GM12892 (cell line): ENCODE results near the gene AHRR.
A peak's percentile ranks its signal among the peaks of the same experiment; 100 is the strongest.

Experiments used
- DNase-seq: peaks from one replicate; pipeline ENCODE4 v3.0.0; 2011; ENCODE audit not compliant: insufficient read length
- FAIRE-seq: peaks from 2 replicates; lab custom pipeline; 2011; peaks lifted over from hg19 to GRCh38; lab: Jason Lieb, UNC
- POLR2A ChIP-seq: IDR thresholded peaks from 2 replicates; pipeline ENCODE4 v1.6.1; 2011; ENCODE audit warnings: low read depth, low read length, control low read depth
- POLR2AphosphoS5 ChIP-seq: IDR thresholded peaks from 2 replicates; pipeline ENCODE4 v1.6.1; 2011; ENCODE audit warnings: low read depth, low read length, control low read depth
- TAF1 ChIP-seq: IDR thresholded peaks from 2 replicates; pipeline ENCODE4 v1.6.1; 2011; ENCODE audit warnings: low read depth, mild to moderate bottlenecking, control low read depth, low read length, borderline replicate concordance

AHRR gene

GRCh38 chr5:347712-348284 is 26.3 kb downstream of the AHRR start:
- DNase-seq (no peak), FAIRE-seq (no peak)
- TF ChIP-seq POLR2AphosphoS5 (0 out of 2 replicates have a peak, but pooled peaks have one; percentile 28), TAF1 (no peak), POLR2A (no peak)

- no peak for FAIRE-seq
- TF ChIP-seq TAF1 (no peak), POLR2A (no peak)
- no peak for DNase-seq
Measured at GRCh38 chr5:348726-349125, 27.2 kb downstream of the AHRR start.

GRCh38 chr5:350355-350754 is 28.8 kb downstream of the AHRR start:
- no peak for TF ChIP-seq POLR2AphosphoS5
- no peak for TF ChIP-seq POLR2A
- no peak for FAIRE-seq
- DNase-seq = no peak

GRCh38 chr5:351084-351920 is 29.8 kb downstream of the AHRR start:
- TF ChIP-seq POLR2AphosphoS5 (no peak), TAF1 (no peak), POLR2A (no peak)
- DNase-seq = no peak
- no peak for FAIRE-seq

GRCh38 chr5:351921-352245 is 30.4 kb downstream of the AHRR start:
- DNase-seq = no peak
- no peak for FAIRE-seq

GRCh38 chr5:352639-353611 is 31.4 kb downstream of the AHRR start:
- FAIRE-seq (no peak), DNase-seq (no peak)
- TF ChIP-seq POLR2A (no peak), TAF1 (no peak), POLR2AphosphoS5 (no peak)

More at GRCh38 chr5:351921-352245, 30.4 kb downstream of the AHRR start:
- TF ChIP-seq POLR2A (no peak), TAF1 (no peak), POLR2AphosphoS5 (peak; percentile 40; the same call in 1 of the 2 replicates)

- no peak for FAIRE-seq
- TF ChIP-seq POLR2A = no peak
- no peak for TF ChIP-seq TAF1
- TF ChIP-seq POLR2AphosphoS5 = no peak
- DNase-seq = no peak
Measured at GRCh38 chr5:353612-354580, 32.4 kb downstream of the AHRR start.

- DNase-seq (no peak), FAIRE-seq (no peak)
- TF ChIP-seq POLR2AphosphoS5 (no peak), POLR2A (no peak), TAF1 (no peak)
Measured at GRCh38 chr5:354581-355378, 33.3 kb downstream of the AHRR start.

- no peak for DNase-seq
- FAIRE-seq = no peak
- no peak for TF ChIP-seq POLR2AphosphoS5
- no peak for TF ChIP-seq POLR2A
- TF ChIP-seq TAF1 = no peak
Measured at GRCh38 chr5:355379-355935, 33.9 kb downstream of the AHRR start.
